Brain pericyte (primary cell): Measurements from ENCODE around the gene MACIR.
"Not testable (repeated sequence)": the region's sequence is repeated elsewhere in the genome, so short reads cannot be mapped to it uniquely, and the experiment has no call there.

Experiments
- DNase-seq: peaks from one replicate; pipeline ENCODE4 v3.0.0-alpha.2; 2012; ENCODE audit warnings: low read depth, low spot score

The MACIR gene, protein sequence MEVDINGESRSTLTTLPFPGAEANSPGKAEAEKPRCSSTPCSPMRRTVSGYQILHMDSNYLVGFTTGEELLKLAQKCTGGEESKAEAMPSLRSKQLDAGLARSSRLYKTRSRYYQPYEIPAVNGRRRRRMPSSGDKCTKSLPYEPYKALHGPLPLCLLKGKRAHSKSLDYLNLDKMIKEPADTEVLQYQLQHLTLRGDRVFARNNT

DNA sequence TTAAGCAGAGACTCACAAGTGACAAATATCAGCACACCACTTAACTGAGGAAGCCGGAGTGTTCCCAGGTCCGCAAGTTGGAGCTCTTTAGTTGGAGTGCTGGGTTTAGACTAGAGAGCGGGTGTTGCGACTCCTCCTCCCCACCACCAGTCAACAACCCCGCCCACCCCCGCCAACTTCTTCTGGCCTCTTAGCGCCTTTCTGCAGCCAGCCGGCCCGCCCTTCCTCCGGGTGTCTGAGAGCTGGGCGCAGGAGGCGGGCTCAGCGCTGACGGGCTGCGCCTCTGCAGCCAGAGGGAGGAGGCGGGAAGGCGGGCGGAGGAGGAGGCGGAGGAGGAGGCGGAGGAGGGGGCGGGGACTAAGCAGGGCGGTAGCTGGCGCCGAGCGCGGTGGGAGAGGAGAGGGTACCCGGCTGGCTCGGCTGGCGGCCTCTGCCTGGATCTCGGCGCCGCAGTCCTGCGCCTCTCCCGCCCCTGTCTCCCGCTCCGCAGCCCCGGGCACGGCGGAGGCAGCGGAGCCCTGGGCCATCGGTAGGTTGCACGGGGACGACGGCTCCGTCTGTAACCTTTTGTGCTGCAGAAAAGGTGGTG lies at the start of gene MACIR:
TSS of gene MACIR (plus strand) at position 396 of the 589 bp plus-strand sequence. CDS start 17,157 bp downstream, outside the sequence.
- DNase-seq: peak; percentile 94

DNA sequence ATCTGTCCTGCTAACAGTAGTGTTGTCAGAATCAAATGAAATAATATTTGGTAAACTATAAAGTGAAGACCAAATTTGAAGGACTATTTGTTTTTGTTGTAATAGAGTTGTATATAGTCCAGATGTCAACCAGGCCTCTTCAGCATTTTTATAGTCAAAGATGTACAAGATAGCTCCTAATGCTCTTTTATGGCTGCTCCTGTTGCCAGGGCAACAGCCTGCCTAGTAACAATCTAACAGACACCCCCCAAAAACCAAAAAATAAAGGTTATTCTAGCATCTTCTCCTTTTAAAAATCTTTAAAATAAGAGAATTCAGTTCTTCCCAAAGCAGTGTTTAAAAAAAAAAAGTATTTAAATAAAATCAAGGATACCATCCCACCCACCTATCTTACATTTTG lies 49.5 kb upstream of the MACIR start:
- DNase-seq: no peak

- DNase-seq: no peak
These were observed 47.6 kb upstream of the MACIR start for GRCh38 chr5:103210952-103211351.

DNA sequence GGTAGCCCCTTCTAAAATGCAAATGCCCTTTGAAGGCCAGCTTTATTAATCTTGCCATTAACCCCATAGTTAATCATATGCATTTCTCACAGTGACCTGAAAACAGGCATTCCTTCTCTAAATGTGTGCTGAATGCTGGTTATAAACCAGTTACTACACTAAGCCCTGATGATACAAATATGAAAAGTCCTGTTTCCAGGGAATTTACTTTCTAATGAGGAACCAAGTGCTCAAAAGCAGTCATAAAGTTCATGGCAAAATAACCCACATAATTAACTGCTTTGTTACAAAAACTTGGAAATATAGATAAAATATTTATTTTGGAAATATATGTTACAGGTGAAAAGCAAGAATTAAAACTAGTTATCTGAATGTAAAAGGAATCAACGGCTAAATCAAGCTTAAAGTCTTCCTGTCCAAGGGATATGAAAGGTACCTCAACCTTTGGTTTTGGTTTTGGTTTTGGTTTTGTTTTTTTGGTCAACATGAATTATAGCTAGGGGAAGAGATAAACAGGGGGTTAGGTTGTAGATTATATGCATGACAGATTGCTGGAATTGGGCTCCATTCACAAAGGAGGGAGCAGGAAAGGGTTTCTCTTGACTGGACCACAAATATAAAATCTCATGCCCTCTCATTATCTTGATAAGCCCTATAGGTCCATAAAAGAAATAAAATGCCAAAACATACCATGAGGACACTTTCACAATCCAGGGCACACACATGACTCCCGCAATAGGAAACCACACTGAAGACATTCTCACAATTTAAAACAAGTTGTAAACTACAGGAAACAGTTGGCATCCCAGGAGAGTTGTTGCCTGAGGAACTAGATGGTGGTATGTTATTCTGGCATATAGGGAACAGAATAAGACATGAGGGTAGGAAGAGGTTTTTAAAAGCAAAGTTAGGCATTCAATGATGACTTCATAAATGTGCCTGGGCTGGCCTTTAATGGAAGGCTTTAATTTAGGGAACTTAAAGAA lies 46.7 kb upstream of the MACIR start:
- no peak for DNase-seq

DNA sequence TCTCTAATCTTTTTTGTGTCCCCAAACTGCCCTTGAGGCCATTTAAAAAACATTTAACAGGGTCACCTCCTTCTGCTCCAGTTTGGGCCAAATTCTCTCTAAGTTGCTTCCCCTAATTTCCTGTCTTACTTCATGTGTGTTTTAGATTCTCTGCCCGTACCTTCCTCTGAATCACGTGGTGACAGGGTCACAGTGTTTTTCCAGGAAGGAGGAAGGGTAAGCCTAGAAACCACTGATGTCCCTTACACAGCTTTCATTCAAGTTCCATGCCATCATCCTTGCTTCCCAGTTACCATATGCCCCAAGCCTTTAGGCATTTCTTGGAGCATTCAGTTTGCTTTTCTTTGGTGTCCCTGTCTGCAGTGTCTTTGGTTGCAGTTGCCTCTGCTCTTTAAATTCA lies 42.4 kb upstream of the MACIR start:
- DNase-seq: no peak

DNA sequence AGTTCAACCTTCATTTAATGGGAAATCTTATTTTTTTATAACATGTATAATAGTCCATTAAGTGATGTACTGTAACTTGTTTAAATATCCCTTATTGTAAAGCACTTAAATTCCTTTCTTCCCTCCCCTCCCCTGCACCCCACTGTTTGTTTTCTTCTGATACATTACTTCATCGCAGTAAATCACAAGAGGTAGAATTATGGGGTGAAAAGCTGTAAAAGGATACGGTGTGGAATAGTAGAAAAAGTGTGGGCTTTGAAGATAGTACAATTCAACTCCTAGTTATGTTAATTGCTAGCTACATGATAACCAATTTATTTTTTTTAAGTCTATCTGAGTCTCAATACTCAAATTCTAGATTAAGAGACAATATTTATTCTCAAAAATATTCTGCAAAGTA lies 41.9 kb upstream of the MACIR start:
- no peak for DNase-seq

DNA sequence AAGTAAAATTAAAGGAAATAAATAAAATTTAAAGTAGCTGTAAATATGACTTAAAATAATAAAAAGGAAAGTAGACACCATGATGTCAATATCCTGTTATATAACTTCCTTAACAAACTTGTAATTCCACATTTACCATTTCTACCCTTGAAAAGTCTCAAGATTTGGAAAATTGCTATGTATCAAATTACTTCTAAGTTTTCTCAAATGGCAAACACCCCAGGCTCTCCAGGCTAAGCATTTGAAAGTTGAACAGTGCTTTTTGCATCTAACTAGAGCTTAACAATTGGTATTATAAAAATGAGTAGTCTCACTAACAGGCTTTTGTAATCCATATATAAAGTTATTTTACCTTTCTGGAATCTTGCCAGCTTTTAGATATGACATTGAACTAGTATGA lies 41.5 kb upstream of the MACIR start:
- DNase-seq: no peak

- no peak for DNase-seq
These were observed 40.4 kb upstream of the MACIR start for GRCh38 chr5:103218164-103218563.

GRCh38 chr5:103219074-103219473 lies 39.5 kb upstream of the MACIR start:
- DNase-seq: not testable (repeated sequence)

GRCh38 chr5:103223031-103223955 lies 35.3 kb upstream of the MACIR start:
- no peak for DNase-seq

GRCh38 chr5:103224118-103224893 lies 34.3 kb upstream of the MACIR start:
- no peak for DNase-seq

DNA sequence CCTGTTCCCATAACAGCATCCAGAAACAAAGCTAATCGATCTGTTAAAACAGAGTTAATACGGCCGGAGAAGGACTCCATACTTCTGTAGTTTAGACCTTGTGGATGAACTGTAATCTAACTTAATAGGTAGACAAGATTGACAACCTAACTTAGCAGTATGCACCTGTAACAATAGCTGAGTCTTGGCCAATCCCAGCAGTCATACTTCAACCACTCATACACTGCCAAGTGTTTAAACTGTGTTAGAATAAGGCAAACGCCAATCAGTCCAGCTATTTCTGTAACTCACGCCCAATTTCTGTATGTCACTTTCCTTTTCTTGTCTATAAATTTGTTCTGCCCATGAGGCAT lies 33.7 kb upstream of the MACIR start:
- DNase-seq: no peak

- no peak for DNase-seq
These were observed 30.5 kb upstream of the MACIR start for GRCh38 chr5:103228061-103228460.

DNA sequence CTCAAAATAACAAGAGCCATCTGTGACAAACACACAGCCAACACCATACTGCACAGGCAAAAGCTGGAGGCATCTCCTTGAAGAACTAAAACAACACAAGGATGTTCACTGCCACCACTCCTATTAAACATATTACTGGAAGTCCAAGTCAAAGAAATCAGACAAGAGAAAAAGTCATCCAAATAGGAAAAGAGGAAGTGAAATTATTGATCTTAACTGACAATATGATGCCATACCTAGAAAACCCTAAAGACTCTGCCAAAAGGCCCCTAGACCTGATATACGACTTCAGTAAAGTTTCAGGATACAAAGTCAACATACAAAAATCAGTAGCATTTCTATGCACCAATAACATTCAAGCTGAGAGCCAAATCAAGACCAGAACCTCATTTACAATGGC lies 30.0 kb upstream of the MACIR start:
- DNase-seq: no peak

DNA sequence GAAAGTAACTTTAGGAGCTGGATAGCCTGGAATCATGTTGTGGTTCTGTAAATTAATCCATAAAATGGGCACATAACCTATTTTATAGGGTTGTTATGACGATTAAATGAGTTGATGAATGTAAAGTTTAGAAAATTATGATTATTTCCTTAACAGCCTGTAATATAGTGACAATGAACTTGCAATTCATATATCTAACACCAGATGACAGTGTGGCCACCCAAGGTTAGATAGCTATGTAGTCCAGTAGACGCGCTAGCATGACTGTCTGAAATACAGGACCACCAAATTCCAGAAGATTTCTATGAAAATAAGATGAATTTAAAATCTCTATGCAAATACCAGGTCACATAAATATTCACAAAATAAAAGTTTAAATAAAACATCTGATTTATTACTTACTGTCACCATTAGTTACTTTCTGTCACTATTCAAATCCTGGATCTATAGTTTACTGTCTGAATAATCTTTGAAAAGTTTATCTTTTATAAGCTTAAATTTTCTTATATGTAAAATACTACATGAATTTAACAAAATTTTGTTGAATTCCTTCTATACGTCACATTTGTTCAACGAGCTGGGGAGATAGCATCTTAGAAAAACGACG lies 26.1 kb upstream of the MACIR start:
- DNase-seq: no peak

GRCh38 chr5:103234239-103234975 lies 24.2 kb upstream of the MACIR start:
- DNase-seq: no peak

DNA sequence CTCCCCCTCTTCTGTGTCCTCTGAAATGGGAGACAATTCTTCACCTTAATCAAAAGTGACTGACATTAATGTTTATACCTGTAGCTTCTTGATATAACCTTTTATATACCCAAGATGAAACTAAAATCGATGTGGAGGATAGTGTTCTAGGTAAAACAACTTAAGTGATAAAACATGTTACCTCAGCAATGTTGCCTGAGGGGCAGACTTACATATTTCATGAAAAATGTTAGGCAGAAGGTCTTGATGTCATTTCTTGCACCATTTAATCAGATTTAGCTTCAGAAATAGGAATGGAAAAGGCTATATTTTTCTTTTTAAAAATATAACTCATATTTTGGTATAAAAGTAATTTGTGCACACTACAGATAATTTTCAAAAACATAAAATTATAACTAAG lies 22.7 kb upstream of the MACIR start:
- no peak for DNase-seq

DNA sequence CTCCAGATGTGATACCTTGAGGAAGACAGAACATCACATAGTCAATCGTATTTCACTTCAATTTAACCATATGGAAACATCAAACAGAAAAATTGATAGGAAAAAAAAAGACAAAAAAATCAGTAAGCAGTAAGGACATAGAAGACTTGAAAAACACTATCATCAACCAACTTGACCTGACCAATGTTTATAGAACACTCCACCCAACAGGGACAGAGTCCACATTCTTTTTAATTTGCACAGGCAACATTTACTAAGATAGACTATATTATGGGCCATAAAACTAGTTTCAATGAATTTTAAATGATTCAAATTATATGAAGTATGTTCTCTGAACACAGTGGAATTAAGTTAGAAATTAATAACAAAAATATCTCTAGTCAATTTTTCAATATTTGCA lies 20.8 kb upstream of the MACIR start:
- DNase-seq: no peak

GRCh38 chr5:103243665-103244064 lies 14.9 kb upstream of the MACIR start:
- DNase-seq: no peak

DNA sequence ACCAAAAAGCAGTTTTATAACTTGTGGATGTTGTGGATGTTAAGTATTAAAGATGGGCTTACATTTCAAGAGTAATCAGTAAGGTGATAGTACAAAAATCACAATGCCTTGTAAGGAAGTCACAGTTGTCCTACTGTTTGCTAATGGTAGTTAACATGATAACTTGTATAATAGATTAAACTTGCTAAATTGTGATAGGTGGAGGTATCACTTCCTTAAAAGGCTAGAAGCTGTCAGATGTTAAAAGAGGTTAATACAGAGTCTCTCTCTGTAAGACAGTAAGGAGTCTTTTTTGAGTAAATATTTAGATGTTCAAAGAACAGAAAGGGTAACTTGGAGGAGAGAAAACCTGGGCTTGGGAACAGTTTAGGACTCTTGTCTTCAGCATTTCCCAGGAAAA lies 14.2 kb upstream of the MACIR start:
- no peak for DNase-seq
